ENCODE results near the gene CTSO.

DNA sequence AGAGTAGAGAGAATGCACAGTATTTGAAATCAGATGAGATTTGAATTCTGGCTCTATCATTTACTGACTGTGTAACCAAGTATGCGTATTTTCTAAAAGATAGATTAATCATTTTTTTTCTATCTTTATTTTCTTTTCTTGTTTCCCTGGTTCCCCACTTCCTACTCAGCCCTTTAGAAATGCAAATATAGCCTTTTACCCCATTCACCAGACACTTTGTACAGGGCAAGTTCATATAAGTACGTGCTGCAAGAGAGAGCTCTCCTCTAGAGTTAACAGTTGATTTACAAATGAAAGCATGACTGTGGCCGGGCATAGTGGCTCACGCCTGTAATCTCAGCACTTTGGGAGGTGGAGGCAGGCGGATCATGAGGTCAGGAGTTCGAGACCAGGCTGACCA, 68.0 kb downstream of the CTSO start:
- no peak for TF ChIP-seq EGR1 (IDR thresholded peaks at IDR 0.05)
- no peak for TF ChIP-seq NFIC (IDR thresholded peaks at IDR 0.05)
- no peak for TF ChIP-seq YY1 (IDR thresholded peaks at IDR 0.05; ENCODE audit: low read depth)
- TF ChIP-seq TAF1 (IDR thresholded peaks at IDR 0.05; ENCODE audit: low read depth) = no peak
- TF ChIP-seq RAD21 (IDR thresholded peaks at IDR 0.05; ENCODE audit: low read depth) = no peak
- no peak for TF ChIP-seq TEAD4 (IDR thresholded peaks at IDR 0.05)
